ENCODE measurements around the gene CYGB.

CYGB gene

GRCh38 chr17:76479515-76480060, 57.9 kb downstream of the CYGB start:
- DNase-seq (ENCODE audit: low read depth), result no peak
- TF ChIP-seq, protein P1, sequence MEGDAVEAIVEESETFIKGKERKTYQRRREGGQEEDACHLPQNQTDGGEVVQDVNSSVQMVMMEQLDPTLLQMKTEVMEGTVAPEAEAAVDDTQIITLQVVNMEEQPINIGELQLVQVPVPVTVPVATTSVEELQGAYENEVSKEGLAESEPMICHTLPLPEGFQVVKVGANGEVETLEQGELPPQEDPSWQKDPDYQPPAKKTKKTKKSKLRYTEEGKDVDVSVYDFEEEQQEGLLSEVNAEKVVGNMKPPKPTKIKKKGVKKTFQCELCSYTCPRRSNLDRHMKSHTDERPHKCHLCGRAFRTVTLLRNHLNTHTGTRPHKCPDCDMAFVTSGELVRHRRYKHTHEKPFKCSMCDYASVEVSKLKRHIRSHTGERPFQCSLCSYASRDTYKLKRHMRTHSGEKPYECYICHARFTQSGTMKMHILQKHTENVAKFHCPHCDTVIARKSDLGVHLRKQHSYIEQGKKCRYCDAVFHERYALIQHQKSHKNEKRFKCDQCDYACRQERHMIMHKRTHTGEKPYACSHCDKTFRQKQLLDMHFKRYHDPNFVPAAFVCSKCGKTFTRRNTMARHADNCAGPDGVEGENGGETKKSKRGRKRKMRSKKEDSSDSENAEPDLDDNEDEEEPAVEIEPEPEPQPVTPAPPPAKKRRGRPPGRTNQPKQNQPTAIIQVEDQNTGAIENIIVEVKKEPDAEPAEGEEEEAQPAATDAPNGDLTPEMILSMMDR (conservative IDR thresholded peaks at IDR 0.05; ENCODE audit: control insufficient read depth, insufficient read depth, low read depth, low read length), result no peak
- no peak overlapping the region for H3K4me3 ChIP-seq (ENCODE audit: control insufficient read depth, low read depth, low read length)

- no peak overlapping the region for H3K4me3 ChIP-seq (ENCODE audit: control insufficient read depth, low read depth, low read length)
- TF ChIP-seq, protein P1 (conservative IDR thresholded peaks at IDR 0.05; ENCODE audit: control insufficient read depth, insufficient read depth, low read depth, low read length), result no peak
- DNase-seq (ENCODE audit: low read depth), result no peak
These were observed 58.6 kb downstream of the CYGB start for GRCh38 chr17:76478730-76479514.

- TF ChIP-seq, protein P1 (conservative IDR thresholded peaks at IDR 0.05; ENCODE audit: control insufficient read depth, insufficient read depth, low read depth, low read length), result no peak
- no peak for DNase-seq (ENCODE audit: low read depth)
These were observed 59.4 kb downstream of the CYGB start for GRCh38 chr17:76478097-76478496.

DNA sequence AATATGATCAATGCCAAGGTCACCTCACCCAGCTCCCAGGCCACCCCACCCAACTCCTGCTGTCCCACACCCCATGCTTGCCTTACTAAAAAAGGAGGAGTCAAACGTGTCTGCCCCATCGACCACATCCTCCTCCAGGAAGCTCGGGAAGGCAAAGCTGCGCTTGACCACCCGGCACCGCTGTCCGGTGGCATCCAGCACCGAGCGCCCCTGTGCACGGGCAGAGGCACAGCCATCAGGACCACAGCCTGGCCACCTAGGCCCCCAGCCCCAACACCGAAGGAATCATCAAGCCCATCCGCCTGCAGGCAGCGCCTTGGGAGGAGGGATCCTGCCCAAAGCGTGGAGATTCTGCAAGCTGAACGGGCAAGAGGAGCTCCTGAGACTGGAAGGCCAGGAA, 59.9 kb downstream of the CYGB start:
- no peak for DNase-seq (ENCODE audit: low read depth)
- TF ChIP-seq, protein P1 (conservative IDR thresholded peaks at IDR 0.05; ENCODE audit: control insufficient read depth, insufficient read depth, low read depth, low read length), result no peak
- H3K4me3 ChIP-seq (ENCODE audit: control insufficient read depth, low read depth, low read length), result no peak overlapping the region

More at GRCh38 chr17:76478097-76478496, 59.4 kb downstream of the CYGB start:
- H3K4me3 ChIP-seq (ENCODE audit: control insufficient read depth, low read depth, low read length), result no peak overlapping the region
